ENCODE results near the gene CSTF1.
"Not testable (repeated sequence)": the region's sequence is repeated elsewhere in the genome, so short reads cannot be mapped to it uniquely, and the experiment has no call there.

The CSTF1 gene

GRCh38 chr20:56411287-56411686 lies 18.8 kb downstream of the CSTF1 start:
- not testable (repeated sequence) for DNase-seq

- DNase-seq, result no peak
Observed at GRCh38 chr20:56411759-56412472, 19.5 kb downstream of the CSTF1 start, which contains the start of gene CASS4. Gene CASS4, plus strand, starts transcription at chr20:56412260. Its CDS starts 199 bp downstream, at chr20:56412459.

GRCh38 chr20:56412473-56412790 lies 20.0 kb downstream of the CSTF1 start:
- no peak for DNase-seq

GRCh38 chr20:56412949-56413348 lies 20.5 kb downstream of the CSTF1 start:
- DNase-seq, result no peak

- no peak for DNase-seq
Observed at GRCh38 chr20:56414842-56415765, 22.7 kb downstream of the CSTF1 start.

GRCh38 chr20:56417402-56417801 lies 25.0 kb downstream of the CSTF1 start:
- DNase-seq, result no peak

- no peak for DNase-seq
Observed at GRCh38 chr20:56417911-56418310, 25.5 kb downstream of the CSTF1 start.

GRCh38 chr20:56418385-56418861 lies 26.0 kb downstream of the CSTF1 start:
- no peak for DNase-seq

GRCh38 chr20:56420028-56420427 lies 27.6 kb downstream of the CSTF1 start:
- DNase-seq, result no peak

- no peak for DNase-seq
Observed at GRCh38 chr20:56420940-56421688, 28.7 kb downstream of the CSTF1 start.

GRCh38 chr20:56422076-56422823 lies 29.8 kb downstream of the CSTF1 start:
- DNase-seq, result no peak

- no peak for DNase-seq
Observed at GRCh38 chr20:56422824-56423189, 30.4 kb downstream of the CSTF1 start.

- DNase-seq, result no peak
Observed at GRCh38 chr20:56423211-56423610, 30.8 kb downstream of the CSTF1 start.

GRCh38 chr20:56423886-56424285 lies 31.4 kb downstream of the CSTF1 start:
- DNase-seq, result no peak

GRCh38 chr20:56424931-56425330 lies 32.5 kb downstream of the CSTF1 start:
- DNase-seq, result no peak

- no peak for DNase-seq
Observed at GRCh38 chr20:56426026-56426425, 33.6 kb downstream of the CSTF1 start.

- DNase-seq, result no peak
Observed at GRCh38 chr20:56426926-56427325, 34.5 kb downstream of the CSTF1 start.

GRCh38 chr20:56427797-56428196 lies 35.4 kb downstream of the CSTF1 start:
- DNase-seq, result no peak

- no peak for DNase-seq
Observed at GRCh38 chr20:56428410-56428809, 36.0 kb downstream of the CSTF1 start.

GRCh38 chr20:56428881-56429280 lies 36.4 kb downstream of the CSTF1 start:
- DNase-seq, result no peak

GRCh38 chr20:56429502-56429901 lies 37.1 kb downstream of the CSTF1 start:
- no peak for DNase-seq

GRCh38 chr20:56429941-56430340 lies 37.5 kb downstream of the CSTF1 start:
- DNase-seq, result no peak

GRCh38 chr20:56430461-56430860 lies 38.0 kb downstream of the CSTF1 start:
- no peak for DNase-seq
